GM12878 (cell line): ENCODE data around the gene GAL3ST2. TPM values are rescaled to one million over a fixed set of nuclear protein-coding genes. Genes with fewer than 3 reads are reported as not detected.

Experiments used
- ASH2L ChIP-seq: fragments of 300-600, 200-600 bp; sonication (generic); IDR thresholded peaks from 2 replicates; pipeline ENCODE4 v1.6.1; 2017; ENCODE audit warnings: low read depth, mild to moderate bottlenecking, borderline replicate concordance
- BACH1 ChIP-seq: fragments of 450-650 bp; IDR thresholded peaks from 2 replicates; pipeline ENCODE4 v1.6.1; 2017; ENCODE audit warnings: mild to moderate bottlenecking, borderline replicate concordance
- E2F4 ChIP-seq: IDR thresholded peaks from 2 replicates; pipeline ENCODE4 v1.6.1; 2012; ENCODE audit warnings: low read depth, low read length, improper control_type of control experiment
- FOXM1 ChIP-seq: IDR thresholded peaks from 2 replicates; pipeline ENCODE4 v1.6.1; 2012; ENCODE audit warnings: low read depth, mild to moderate bottlenecking, inconsistent platforms, low read length, moderate library complexity
- IKZF1 ChIP-seq: fragments of 450-650 bp; conservative IDR thresholded peaks from 2 replicates; pipeline ENCODE4 v1.6.1; 2017; ENCODE audit warnings: antibody characterized with exemption, mild to moderate bottlenecking
- JUNB ChIP-seq: IDR thresholded peaks from 2 replicates; pipeline ENCODE4 v1.6.1; 2016; ENCODE audit warnings: antibody characterized with exemption, mild to moderate bottlenecking
- NBN ChIP-seq: fragments of 450-650 bp; IDR thresholded peaks from 2 replicates; pipeline ENCODE4 v1.6.1; 2016
- PML ChIP-seq: IDR thresholded peaks from 2 replicates; pipeline ENCODE4 v1.6.1; 2012; ENCODE audit warnings: low read length, inconsistent platforms
- RAD21 ChIP-seq: IDR thresholded peaks from 2 replicates; pipeline ENCODE4 v1.6.1; 2011; ENCODE audit warnings: mild to moderate bottlenecking, low read depth, low read length, moderate library complexity; ENCODE audit not compliant: insufficient read depth
- RAD51 ChIP-seq: fragments of 450-650 bp; IDR thresholded peaks from 2 replicates; pipeline ENCODE4 v1.6.1; 2016; ENCODE audit warnings: moderate library complexity, mild to moderate bottlenecking, inconsistent platforms
- RCOR1 ChIP-seq: conservative IDR thresholded peaks from 2 replicates; pipeline ENCODE4 v1.6.1; 2012; ENCODE audit warnings: low read depth, low read length, improper control_type of control experiment
- STAT1 ChIP-seq: fragments of 450-650 bp; conservative IDR thresholded peaks from 2 replicates; pipeline ENCODE4 v1.6.1; 2014; ENCODE audit warnings: antibody characterized with exemption, mild to moderate bottlenecking
- TCF12 ChIP-seq: IDR thresholded peaks from 2 replicates; pipeline ENCODE4 v1.6.1; 2011; ENCODE audit warnings: low read depth, mild to moderate bottlenecking, low read length
- TCF7 ChIP-seq: IDR thresholded peaks from 2 replicates; pipeline ENCODE4 v1.6.1; 2014; ENCODE audit warnings: antibody characterized with exemption, borderline replicate concordance
- ZBTB11 ChIP-seq: fragments of 450-650 bp; formaldehyde crosslinking; IDR thresholded peaks from 2 replicates; pipeline ENCODE4 v1.5.0; 2022; ENCODE audit warnings: mild to moderate bottlenecking, missing genetic modification characterization
- ZNF207 ChIP-seq: fragments of 450-650 bp; IDR thresholded peaks from 2 replicates; pipeline ENCODE4 v1.6.1; 2014; ENCODE audit warnings: antibody characterized with exemption, mild to moderate bottlenecking, borderline replicate concordance
- ZNF384 ChIP-seq: IDR thresholded peaks from 2 replicates; pipeline ENCODE4 v1.6.1; 2012; ENCODE audit warnings: low read depth, mild to moderate bottlenecking, low read length, improper control_type of control experiment, borderline replicate concordance
- polyA plus RNA-seq, 11 experiments: library from polyadenylated mRNA; depleted of rRNA in 4 of 11; unstranded in 6 of 11; stranded (reverse) in 5 of 11; fragments of >200 nt; fragmentation: Nextera tagmentation in 4 of 11; fragmentation: Illumina TruSeq in 1 of 11; extraction: Ambion mirVana in 4 of 11; extraction: Trizol in 1 of 11; gene quantifications; 1 replicate in 1 of 11; 2 replicates in 10 of 11; pipeline versions ENCODE4 v1.2.1 to v1.2.3, GENCODE V29; 2011 to 2016; ENCODE audit warnings: inconsistent platforms in 2 of 11, missing spikeins in 2 of 11, low read depth in 1 of 11
- total RNA-seq, 4 experiments: library from RNA; depleted of rRNA in 3 of 4; stranded (reverse); fragments of >200 nt in 3 of 4; fragmentation: Illumina TruSeq in 1 of 4; extraction: Trizol in 1 of 4; gene quantifications; 2 replicates each; pipeline versions ENCODE4 v1.2.1 to v1.2.3, GENCODE V29; 2013 to 2021
- TF ChIP-seq, protein P1 (sequence below): IDR thresholded peaks from 2 replicates; pipeline ENCODE4 v1.6.1; 2011; ENCODE audit warnings: mild to moderate bottlenecking, low read depth, low read length, moderate library complexity; ENCODE audit not compliant: insufficient replicate concordance

The GAL3ST2 gene
- total and polyA plus RNA-seq, 10 of the 15 experiments (the other 5 are each of a cell fraction or from before 2014, with no cell fraction given) = 0.09 to 0.36 (median 0.11) TPM; not detected in 7

DNA sequence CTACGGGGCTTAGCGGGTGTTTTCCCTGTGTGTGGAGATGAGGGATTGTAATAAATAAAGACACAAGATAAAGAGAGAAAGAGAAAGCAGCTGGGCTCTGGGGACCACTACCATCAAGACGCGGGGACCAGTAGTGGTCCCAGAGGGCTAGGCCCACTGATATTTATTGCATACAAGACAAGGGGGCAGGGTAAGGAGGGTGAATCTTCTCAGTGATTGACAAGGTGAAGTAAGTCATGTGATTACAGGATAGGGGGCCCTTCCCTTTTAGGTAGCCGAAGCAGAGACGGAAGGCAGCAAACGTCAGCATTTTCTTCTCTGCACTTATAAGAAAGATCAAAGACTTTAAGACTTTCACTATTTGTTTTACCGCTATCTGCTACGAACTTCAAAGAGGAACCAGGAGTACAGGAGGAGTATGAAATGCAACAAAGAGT is 4.5 kb upstream of the GAL3ST2 start (continued):
- TF ChIP-seq, protein P1, sequence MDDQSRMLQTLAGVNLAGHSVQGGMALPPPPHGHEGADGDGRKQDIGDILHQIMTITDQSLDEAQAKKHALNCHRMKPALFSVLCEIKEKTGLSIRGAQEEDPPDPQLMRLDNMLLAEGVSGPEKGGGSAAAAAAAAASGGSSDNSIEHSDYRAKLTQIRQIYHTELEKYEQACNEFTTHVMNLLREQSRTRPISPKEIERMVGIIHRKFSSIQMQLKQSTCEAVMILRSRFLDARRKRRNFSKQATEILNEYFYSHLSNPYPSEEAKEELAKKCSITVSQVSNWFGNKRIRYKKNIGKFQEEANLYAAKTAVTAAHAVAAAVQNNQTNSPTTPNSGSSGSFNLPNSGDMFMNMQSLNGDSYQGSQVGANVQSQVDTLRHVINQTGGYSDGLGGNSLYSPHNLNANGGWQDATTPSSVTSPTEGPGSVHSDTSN = peak; percentile 83
- TF ChIP-seq STAT1 (no peak), PML (no peak), IKZF1 (no peak), RAD21 (no peak), TCF7 (peak; percentile 93), TCF12 (no peak), ASH2L (no peak), E2F4 (no peak), JUNB (peak; percentile 59), RCOR1 (no peak), ZBTB11 (CRISPR knock-in tag) (no peak), RAD51 (peak; percentile 88), BACH1 (no peak), ZNF384 (no peak), ZNF207 (no peak), NBN (peak; percentile 37; the same call in 1 of the 2 replicates), FOXM1 (no peak)
